Osteocyte (in vitro differentiated cells): ENCODE data around the gene RANBP1. TPM values are rescaled to one million over a fixed set of nuclear protein-coding genes. Genes with fewer than 3 reads are reported as not detected.

Source experiments
- DNase-seq: peaks from one replicate; pipeline ENCODE4 v3.0.0; 2021; ENCODE audit warnings: mixed read lengths; ENCODE audit not compliant: unreplicated experiment; ENCODE audit errors: extremely low spot score
- H3K27ac Mint-ChIP-seq: one replicate; pipeline ENCODE4 v1.8.0; 2021; ENCODE audit warnings: mild to moderate bottlenecking, mixed read lengths; ENCODE audit not compliant: unreplicated experiment
- H3K27me3 Mint-ChIP-seq: one replicate; pipeline ENCODE4 v1.8.0; 2021; ENCODE audit warnings: mixed read lengths; ENCODE audit not compliant: unreplicated experiment
- H3K36me3 Mint-ChIP-seq: one replicate; pipeline ENCODE4 v1.8.0; 2021; ENCODE audit warnings: mixed read lengths; ENCODE audit not compliant: unreplicated experiment
- H3K4me1 Mint-ChIP-seq: one replicate; pipeline ENCODE4 v1.8.0; 2021; ENCODE audit warnings: mixed read lengths; ENCODE audit not compliant: unreplicated experiment
- H3K4me3 Mint-ChIP-seq: one replicate; pipeline ENCODE4 v1.8.0; 2021; ENCODE audit warnings: mild to moderate bottlenecking, moderate library complexity, mixed read lengths; ENCODE audit not compliant: unreplicated experiment
- H3K9me3 Mint-ChIP-seq: one replicate; pipeline ENCODE4 v1.8.0; 2021; ENCODE audit warnings: mixed read lengths; ENCODE audit not compliant: unreplicated experiment
- CTCF ChIP-seq: fragments of 200-600 bp; sonication (generic); IDR thresholded peaks from 2 replicates; pipeline ENCODE4 v1.5.0; 2021; ENCODE audit warnings: antibody characterized with exemption, mild to moderate bottlenecking, moderate library complexity
- total RNA-seq: library from RNA; stranded (reverse); gene quantifications from 2 replicates; pipeline ENCODE4 v1.2.1, GENCODE V29; 2021

RANBP1 gene
- total RNA-seq, 1 donor from 2014 or later: 104 TPM

GRCh38 chr22:20093418-20094196 lies 22.3 kb upstream of the RANBP1 start:
- Mint-ChIP-seq H3K36me3 (peaks cover 78% of the 10 kb centered on the region), H3K4me3 (no peak overlapping the region), H3K4me1 (peaks cover 1% of the 10 kb centered on the region), H3K9me3 (peaks cover 14% of the 10 kb centered on the region), H3K27ac (no peak overlapping the region), H3K27me3 (no peaks in the 10 kb centered on the region)
- TF ChIP-seq CTCF: no peak
- no peak for DNase-seq

GRCh38 chr22:20094197-20094807 lies 21.6 kb upstream of the RANBP1 start:
- no peaks in the 10 kb centered on the region for H3K27me3 Mint-ChIP-seq
- DNase-seq: no peak
- H3K4me3 Mint-ChIP-seq: no peak overlapping the region
- peaks cover 14% of the 10 kb centered on the region for H3K9me3 Mint-ChIP-seq
- TF ChIP-seq CTCF: no peak
- H3K4me1 Mint-ChIP-seq: peaks cover 1% of the 10 kb centered on the region
- no peak overlapping the region for H3K27ac Mint-ChIP-seq
- peaks cover 78% of the 10 kb centered on the region for H3K36me3 Mint-ChIP-seq

- Mint-ChIP-seq H3K27ac (no peak overlapping the region), H3K27me3 (no peaks in the 10 kb centered on the region), H3K4me1 (no peaks in the 10 kb centered on the region), H3K36me3 (peaks cover 80% of the 10 kb centered on the region), H3K4me3 (no peak overlapping the region), H3K9me3 (peaks cover 14% of the 10 kb centered on the region)
- no peak for TF ChIP-seq CTCF
- DNase-seq: no peak
Observed at GRCh38 chr22:20095521-20095920, 20.4 kb upstream of the RANBP1 start.

- DNase-seq: no peak
- peaks cover 68% of the 10 kb centered on the region for H3K36me3 Mint-ChIP-seq
- no peak overlapping the region for H3K27ac Mint-ChIP-seq
- peaks cover 14% of the 10 kb centered on the region for H3K9me3 Mint-ChIP-seq
- no peak overlapping the region for H3K4me3 Mint-ChIP-seq
- no peaks in the 10 kb centered on the region for H3K27me3 Mint-ChIP-seq
- TF ChIP-seq CTCF: no peak
- no peaks in the 10 kb centered on the region for H3K4me1 Mint-ChIP-seq
Observed at GRCh38 chr22:20096574-20097420, 19.1 kb upstream of the RANBP1 start.
